Cardiac septum (tissue), 1 donor: Measurements from ENCODE around the gene SRP68. TPM values are rescaled to one million over a fixed set of nuclear protein-coding genes. Genes with fewer than 3 reads are reported as not detected.
A peak's percentile ranks its signal among the peaks of the same experiment; 100 is the strongest.
"Not testable (repeated sequence)": the region's sequence is repeated elsewhere in the genome, so short reads cannot be mapped to it uniquely, and the experiment has no call there.

Source experiments
- DNase-seq: peaks from one replicate; pipeline ENCODE4 v3.0.0-alpha.2; 2020; ENCODE audit warnings: low spot score
- intact Hi-C: fragments of 100-400 bp; cut with DNase I; formaldehyde crosslinking; loops from one replicate; pipeline ENCODE4 v1.14.0; 2022
- total RNA-seq: library from RNA; stranded (reverse); fragmentation: NEBNext Ultra II Directional; extraction: Animal tissue kit (Norgen Biotek cat#: 25700); gene quantifications from one replicate; pipeline ENCODE4 v1.2.1, GENCODE V29; 2021
- donor health status: DM: no; HTN: no; CAD: no.

SRP68 gene
- total RNA-seq, 1 donor from 2014 or later: 53.9 TPM

GRCh38 chr17:76050538-76051467, 21.5 kb downstream of the SRP68 start:
- intact Hi-C loops: no loop called here
- DNase-seq: no peak

- DNase-seq: peak; percentile 15
- intact Hi-C loops: no loop called here
Observed at GRCh38 chr17:76049836-76050537, 22.3 kb downstream of the SRP68 start.

GRCh38 chr17:76049239-76049638, 23.1 kb downstream of the SRP68 start:
- no peak for DNase-seq
- intact Hi-C loops: no loop called here

GRCh38 chr17:76048711-76049110, 23.6 kb downstream of the SRP68 start:
- intact Hi-C loops: no loop called here

GRCh38 chr17:76048025-76048605, 24.2 kb downstream of the SRP68 start:
- DNase-seq: peak; percentile 14
- intact Hi-C loops: no loop called here

More at GRCh38 chr17:76048711-76049110, 23.6 kb downstream of the SRP68 start:
- DNase-seq: peak; percentile 41

GRCh38 chr17:76046064-76046463, 26.3 kb downstream of the SRP68 start:
- intact Hi-C loops: no loop called here

GRCh38 chr17:76044475-76045007, 27.8 kb downstream of the SRP68 start:
- DNase-seq, intact Hi-C loops: not testable (repeated sequence)

More at GRCh38 chr17:76046064-76046463, 26.3 kb downstream of the SRP68 start:
- DNase-seq: no peak

- intact Hi-C loops, DNase-seq: not testable (repeated sequence)
Observed at GRCh38 chr17:76042868-76043267, 29.4 kb downstream of the SRP68 start.

GRCh38 chr17:76040376-76040775, 31.9 kb downstream of the SRP68 start:
- no peak for DNase-seq
- intact Hi-C loops: no loop called here

GRCh38 chr17:76039121-76039520, 33.2 kb downstream of the SRP68 start:
- intact Hi-C loops: no loop called here
- DNase-seq: no peak

GRCh38 chr17:76038050-76038449, 34.3 kb downstream of the SRP68 start:
- intact Hi-C loops: no loop called here
- DNase-seq: no peak

GRCh38 chr17:76036497-76037261, 35.6 kb downstream of the SRP68 start:
- intact Hi-C loops: no loop called here
- no peak for DNase-seq

- no peak for DNase-seq
- intact Hi-C loops: no loop called here
Observed at GRCh38 chr17:76034428-76035350, 37.6 kb downstream of the SRP68 start.

- intact Hi-C loops: no loop called here
- no peak for DNase-seq
Observed at GRCh38 chr17:76033139-76033538, 39.2 kb downstream of the SRP68 start.

GRCh38 chr17:76032780-76033108, 39.6 kb downstream of the SRP68 start:
- no peak for DNase-seq
- intact Hi-C loops: no loop called here

GRCh38 chr17:76032073-76032779, 40.1 kb downstream of the SRP68 start:
- intact Hi-C loops: no loop called here
- DNase-seq: no peak

GRCh38 chr17:76027159-76027839, 45.0 kb downstream of the SRP68 start, which contains the start of gene EVPL:
Gene EVPL (minus strand): TSS chr17:76027306. CDS start chr17:76027198, 108 bp downstream.
- intact Hi-C loops: no loop called here

More at GRCh38 chr17:76027159-76027839, 45.0 kb downstream of the SRP68 start, which contains the start of gene EVPL:
- no peak for DNase-seq
